HG02610 (cell line): ENCODE data around the gene SLC25A42.

Source experiments
- ATAC-seq: cut with Tn5 transposase; IDR thresholded peaks from one replicate; pipeline ENCODE4 v1.9.1; 2021; ENCODE audit warnings: mild to moderate bottlenecking, moderate library complexity; ENCODE audit not compliant: unreplicated experiment

Gene SLC25A42

DNA sequence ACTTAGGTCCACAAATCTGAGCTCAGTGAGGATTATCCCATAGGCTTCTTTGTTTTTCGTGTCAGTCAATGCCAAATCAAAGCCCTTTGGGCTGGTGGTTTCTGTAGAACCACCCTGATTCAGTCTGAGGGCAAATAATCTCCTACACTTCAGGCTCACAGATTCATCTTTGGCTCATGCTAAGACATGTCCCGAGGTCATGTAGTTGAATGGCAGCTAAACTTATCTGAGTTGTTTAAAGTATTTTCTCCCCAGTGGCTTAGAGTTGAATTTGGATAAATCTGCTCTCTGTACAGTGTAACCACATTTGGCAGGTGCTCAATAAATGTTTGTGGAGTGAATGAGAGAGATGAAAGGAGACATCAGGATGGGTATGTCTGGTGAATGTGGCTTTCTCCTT, 13.1 kb upstream of the SLC25A42 start:
- no peak for ATAC-seq

DNA sequence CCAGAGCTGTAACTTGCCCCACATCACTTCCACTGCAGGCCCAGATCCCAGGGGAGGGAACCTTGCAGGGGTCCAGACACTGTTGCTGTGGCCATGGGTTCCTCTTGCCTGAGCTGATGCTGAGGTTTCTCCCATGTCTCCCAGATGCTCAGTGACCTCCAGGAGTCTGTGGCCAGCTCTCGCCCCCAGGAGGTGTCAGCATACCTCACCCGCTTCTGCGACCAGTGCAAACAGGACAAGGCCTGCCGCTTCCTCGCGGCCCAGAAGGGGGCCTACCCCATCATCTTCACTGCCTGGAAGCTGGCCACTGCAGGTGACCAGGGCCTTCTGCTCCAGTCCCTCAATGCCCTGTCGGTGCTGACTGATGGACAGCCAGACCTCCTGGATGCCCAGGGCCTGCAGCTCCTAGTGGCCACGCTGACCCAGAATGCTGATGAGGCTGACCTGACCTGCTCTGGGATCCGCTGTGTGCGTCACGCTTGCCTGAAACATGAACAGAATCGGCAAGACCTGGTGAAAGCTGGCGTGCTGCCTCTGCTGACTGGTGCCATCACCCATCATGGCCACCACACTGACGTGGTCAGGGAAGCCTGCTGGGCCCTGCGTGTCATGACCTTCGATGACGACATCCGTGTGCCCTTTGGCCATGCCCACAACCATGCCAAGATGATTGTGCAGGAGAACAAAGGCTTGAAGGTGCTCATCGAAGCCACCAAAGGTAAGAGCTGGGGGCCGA, 12.1 kb upstream of the SLC25A42 start:
- ATAC-seq: no peak

DNA sequence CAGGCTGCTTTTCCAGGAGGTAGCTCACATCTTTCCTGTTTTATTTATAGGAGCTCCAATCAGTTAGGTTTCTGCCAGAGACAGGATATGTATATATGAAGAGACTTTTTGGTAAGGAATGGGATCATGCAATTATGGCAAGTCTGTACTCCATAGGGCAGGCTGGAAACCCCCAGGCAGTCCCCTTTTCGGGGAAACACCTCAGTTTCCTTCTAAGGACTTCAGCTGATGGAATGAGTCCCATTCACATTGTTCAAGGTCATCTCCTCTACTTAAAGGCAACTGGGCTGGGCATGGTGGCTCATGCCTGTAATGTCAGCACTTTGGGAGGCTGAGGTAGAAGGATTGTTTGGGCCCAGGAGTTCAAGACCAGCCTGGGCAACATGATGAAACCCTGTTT, 10.9 kb upstream of the SLC25A42 start:
- ATAC-seq: no peak

DNA sequence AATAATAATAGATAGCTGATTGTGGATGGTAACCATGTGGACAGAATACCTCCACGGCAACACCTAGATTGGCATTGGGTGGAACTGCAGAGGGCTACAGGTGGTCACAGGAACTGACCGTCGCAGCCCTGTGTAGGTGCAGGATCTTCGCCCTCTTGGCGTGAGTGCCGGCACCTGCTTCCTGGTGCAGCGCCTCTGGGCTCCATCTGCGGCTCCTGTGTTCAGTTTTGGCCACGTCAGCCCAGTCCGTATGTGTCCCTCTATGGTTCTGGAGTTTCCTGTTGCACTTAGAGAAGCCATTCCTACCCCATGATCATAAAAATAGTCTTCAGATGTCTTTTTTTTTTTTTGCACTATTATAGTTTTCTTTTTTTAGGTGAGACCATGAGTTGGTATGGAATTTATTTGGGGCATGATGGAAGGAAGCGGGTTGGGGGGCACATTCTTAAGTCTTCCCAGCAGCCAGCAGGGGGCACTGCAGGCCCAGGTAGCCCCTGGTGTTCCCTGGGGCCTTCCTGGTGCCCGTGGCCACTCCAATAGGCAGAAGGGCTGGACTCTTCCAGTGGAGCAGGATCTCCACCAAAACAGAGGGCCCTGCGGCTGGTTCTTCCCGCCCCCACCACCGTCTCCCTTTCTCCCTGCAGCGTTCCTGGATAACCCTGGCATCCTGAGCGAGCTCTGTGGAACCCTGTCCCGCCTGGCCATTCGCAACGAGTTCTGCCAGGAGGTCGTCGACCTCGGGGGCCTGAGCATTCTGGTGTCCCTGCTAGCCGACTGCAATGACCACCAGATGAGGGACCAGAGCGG, 10.1 kb upstream of the SLC25A42 start:
- no peak for ATAC-seq

DNA sequence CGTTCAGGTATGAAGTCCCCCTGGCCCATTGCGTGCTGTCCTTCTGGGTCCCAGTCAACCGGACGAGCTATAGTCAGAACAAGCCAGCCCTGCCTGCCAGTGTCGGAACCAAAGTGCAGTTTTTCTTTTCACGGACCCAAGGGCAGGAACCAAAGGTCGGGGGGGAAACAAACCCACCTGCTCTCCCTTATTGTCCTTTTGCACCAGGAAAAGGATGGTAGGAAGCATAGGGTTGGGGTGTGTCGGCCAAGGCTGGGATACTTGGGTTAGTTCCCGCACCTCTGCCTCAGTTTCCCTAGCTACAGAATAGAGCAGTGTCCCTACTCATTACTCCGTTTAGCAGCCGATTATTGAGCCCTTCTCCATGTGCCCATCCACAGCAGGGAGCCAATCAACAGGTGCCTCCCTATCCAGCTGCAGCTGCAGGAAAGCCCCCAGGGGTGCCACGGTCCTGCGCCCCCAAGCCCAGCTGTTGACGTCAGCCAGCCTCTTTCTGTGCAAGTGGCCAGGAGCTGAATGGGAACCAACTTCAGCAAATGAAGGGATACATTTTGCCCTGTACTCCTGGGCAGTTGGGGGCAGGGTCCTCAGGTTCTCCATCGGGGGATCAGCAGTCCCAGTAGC, 9.4 kb upstream of the SLC25A42 start:
- no peak for ATAC-seq

DNA sequence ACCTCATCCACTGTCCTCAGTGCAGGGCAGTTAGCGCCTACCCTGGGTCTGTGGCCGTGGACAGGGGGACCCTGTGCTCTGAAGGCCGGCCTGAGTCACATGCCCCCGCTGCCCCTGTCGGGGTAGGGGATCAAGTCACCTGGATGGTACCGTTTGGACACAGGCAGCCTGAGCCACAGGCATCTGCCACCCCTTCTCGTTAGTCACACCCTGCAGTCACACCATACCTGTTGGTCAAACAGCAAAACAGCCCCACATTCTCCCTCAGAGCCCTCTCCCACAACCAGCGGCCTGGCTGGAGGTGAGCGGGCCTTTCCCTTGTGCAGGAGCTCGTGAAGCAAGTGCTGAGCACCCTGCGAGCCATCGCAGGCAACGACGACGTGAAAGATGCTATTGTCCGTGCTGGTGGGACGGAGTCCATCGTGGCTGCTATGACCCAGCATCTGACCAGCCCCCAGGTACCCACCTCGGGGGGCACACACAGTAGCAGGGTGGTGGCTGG, 8.8 kb upstream of the SLC25A42 start:
- no peak for ATAC-seq

DNA sequence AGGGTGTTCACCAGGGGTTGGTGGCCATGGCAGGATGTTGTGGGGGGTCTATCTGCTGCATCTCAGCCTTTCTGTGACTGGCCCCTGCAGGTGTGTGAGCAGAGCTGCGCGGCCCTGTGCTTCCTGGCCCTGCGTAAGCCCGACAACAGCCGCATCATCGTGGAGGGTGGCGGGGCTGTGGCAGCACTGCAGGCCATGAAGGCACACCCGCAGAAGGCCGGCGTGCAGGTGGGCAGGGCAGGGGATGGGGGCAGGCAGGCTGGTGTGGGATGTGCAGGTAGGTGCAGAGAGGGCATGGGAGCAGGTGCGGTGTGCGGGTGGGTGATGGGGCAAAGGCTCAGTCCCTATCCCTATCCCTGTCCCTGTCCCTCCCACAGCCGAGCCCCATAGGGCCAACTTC, 8.1 kb upstream of the SLC25A42 start:
- ATAC-seq: no peak

DNA sequence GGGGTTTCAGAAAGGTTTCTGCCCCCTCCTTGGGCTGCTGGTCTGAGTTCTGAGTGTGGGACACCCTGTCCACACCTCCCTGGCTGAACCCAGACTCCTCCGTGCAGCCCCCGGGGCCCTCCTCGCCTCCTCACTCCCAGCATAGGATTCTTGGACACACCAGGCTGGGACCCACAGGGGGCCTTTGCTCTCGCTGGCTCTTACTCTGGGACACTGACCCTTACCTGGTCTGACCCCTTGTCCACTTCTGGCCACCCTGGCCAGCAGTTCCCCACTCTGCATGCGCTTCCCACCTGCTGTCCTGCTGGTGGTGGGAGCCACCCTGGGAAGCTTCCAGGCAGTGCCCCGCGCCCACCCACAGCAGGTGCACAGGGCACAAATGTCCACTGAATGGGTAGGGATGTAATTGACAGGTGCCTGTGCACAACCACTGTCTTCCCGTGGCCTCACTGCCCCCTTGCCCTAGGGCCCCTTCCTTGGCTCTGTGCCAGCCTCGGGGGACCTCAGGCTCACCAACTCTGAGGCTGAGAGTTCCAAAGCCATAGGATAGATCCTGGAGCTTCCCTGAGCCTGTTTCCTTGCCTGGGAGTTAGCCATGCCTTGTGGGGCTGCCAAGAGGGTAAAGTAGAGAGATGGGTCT, 7.0 kb upstream of the SLC25A42 start:
- no peak for ATAC-seq

DNA sequence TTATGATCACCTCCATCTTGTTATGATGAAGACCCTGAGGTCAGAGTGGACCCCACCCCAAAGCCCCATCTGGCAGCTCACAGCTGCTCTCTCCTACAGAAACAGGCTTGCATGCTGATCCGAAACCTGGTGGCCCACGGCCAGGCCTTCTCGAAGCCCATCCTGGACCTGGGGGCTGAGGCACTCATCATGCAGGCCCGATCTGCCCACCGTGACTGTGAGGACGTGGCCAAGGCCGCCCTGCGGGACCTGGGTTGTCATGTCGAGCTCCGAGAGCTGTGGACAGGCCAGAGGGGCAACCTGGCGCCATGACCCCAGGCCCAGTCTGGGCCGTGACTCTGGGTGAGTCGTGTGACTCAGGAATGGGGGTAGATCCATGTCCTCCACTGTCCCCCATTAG, 6.5 kb upstream of the SLC25A42 start:
- ATAC-seq: no peak

DNA sequence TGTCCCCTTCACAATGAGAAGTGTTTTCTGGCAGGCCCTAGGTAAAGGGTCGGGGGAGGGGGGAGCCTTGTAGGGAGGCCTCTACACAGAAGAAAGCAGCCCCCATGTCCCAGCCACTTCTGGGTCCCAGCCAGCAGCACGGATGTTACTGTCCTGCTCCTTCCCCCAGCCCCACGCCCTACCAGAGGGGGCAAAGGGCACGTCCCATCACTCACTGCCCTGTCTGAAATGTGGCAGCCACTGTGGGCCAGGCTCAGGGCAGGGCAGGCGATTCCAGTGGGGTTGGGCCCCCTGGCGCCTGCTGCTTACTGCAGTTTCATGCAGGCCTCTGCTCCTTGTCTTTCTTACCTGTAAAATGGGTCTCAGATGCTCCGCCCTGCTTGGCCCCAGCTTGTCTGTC, 6.1 kb upstream of the SLC25A42 start:
- ATAC-seq: no peak

DNA sequence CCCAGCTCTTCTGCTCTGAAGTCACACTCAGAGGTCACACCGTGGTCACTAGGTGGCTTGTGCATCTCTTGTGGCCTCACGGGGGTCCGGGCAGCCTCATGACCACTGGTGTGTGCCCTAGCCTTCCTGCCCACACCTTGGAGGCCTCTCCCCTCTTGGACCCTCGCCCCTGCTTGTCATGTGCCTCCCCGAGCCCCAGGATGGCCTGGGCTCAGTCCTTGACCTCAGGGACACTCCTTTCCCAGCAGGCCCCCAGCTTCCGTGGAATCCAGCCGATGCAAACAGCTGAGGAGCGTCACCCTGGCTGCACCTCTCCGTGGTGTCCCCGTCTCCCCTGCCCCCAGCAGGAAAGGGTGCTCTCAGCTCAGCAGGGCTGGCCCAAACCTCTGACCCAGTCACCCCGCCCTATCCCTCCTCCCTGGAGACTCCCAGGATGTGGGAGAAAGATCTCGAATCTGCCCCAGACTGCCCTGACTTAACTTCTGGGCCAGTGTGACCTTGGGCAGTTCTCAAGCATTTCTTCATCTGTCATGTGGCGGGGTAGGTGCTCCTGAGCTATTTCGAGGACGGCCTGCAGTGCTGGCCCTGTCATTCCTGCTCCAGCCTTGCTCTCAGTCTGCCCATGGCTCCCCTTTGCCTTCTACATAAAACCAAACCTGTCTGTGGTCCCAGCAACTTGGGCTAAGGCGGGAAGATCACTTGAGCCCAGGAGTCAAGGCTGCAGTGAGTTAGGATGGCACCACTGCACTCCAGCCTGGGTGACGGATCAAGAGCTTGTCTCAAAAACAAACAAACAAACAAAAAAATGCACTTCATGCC, 4.6 kb upstream of the SLC25A42 start:
- ATAC-seq: no peak

DNA sequence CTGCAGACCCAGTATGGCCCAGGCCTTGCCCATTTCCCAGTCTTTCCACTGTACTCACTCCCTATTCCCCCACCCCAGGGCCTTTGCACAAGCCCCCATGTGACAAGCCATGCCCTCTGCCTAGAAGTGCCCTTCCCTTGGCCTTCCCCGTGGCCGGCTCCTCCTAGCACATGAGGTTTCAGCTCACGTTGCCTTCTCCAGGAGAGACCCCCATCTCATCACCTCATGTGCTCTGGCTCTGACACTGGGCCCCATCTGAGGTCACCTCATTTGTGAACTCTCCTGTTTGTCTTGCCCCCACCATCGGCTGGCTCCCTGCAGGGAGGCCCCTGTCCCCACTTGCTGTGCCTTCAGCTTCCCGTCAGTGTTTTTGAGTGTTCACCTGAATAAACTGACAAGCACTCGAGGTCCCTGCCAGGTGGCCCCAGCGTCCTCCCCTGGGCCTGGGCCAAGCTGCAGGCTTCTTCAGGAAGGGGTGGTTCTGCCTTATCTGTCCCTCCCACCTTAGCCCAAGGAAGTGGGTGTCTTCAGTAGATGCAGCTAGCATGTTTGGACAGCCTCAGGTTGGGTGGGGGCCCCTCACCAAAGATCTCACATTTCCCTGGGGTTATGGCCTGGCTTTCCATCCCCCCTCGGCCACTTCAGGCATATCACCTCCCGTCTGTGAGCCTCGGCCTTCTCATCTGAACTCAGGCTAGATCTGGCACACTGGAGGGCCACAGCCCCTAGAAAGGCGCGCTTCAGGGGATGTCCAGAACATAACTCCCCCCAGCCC, 3.8 kb upstream of the SLC25A42 start:
- no peak for ATAC-seq

DNA sequence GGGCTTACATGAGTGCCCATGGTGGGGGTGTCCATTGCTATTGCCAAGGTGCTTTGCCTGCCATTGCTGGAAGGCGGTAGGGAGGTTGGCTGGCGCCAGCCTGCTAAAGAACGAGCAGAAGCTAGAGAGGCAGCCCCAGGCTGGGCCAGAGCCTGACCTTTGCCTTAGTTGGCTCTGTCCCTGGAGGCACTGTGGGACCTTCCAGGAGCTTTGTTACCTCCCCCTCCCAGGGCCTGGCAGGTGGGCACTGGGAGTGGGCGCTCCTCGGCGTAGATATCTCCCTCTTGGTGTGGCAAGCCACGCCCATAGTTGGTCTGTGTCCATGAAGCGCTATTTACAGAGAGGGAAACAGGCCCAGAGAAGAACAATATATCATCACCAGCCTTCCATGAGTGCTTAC, 2.3 kb upstream of the SLC25A42 start:
- ATAC-seq: no peak

DNA sequence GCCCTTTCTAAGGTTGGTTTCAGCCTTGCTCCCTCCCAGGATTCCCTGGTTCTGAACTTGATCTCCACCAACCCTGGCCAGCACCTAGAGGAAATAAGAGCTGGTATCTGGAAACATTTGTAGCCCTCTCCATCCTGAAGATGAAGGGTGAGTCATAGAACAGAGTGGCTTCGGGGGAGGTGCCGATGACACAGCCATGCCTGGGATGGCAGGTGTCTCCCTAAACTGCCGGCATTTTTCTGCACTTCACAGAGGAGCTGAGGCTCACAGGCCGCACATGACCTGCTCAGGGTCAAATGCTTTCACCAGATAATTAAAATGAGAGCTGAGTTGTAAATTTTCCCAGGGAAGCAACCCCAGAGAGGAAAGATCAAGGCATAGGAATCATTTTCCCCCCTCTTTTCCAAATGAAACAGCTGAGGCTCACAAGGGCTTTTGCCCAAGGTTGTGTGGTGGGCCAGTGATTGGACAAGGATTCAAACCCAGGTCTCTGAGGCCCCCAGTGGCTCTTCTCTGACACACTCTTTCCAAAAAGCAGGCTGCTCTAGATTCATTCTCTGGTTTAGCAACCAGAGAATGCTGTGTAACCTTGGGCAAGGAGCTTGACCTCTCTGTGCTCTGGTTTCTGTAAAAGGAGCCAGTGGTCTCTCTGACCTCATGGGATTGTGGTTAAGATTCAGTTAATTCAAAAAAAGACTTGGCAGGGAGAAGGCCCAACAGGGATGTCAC, 1.2 kb upstream of the SLC25A42 start:
- no peak for ATAC-seq

DNA sequence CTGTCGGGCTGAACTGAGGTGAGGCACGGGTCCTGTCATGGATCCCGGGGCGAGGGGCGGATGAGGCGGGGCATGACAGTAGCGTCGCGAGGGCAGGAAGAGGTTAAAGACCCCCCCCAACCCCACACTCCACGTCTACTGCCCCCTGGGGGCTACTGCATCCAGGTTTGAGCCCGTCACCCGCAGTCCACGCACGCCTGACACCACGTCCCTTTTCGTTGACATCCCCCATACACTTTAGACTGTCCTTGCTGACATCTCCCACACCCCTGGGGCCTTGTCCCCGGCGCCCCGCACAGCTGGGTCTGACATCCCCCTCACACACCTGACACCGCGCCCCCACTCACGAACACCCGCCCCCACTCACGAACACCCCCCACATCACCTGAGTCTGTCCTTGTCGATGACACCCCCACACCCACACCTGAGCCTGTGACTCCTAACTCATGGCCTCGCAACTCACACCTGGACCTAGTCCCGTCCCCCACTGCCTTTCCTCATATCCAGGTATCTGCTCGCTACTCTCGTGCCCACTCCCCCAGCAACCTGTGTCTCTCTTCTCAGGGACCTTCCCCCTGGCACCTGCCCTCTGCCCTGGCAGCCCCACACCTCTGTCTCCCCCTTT, 416 bp downstream of the SLC25A42 start:
- ATAC-seq: no peak

DNA sequence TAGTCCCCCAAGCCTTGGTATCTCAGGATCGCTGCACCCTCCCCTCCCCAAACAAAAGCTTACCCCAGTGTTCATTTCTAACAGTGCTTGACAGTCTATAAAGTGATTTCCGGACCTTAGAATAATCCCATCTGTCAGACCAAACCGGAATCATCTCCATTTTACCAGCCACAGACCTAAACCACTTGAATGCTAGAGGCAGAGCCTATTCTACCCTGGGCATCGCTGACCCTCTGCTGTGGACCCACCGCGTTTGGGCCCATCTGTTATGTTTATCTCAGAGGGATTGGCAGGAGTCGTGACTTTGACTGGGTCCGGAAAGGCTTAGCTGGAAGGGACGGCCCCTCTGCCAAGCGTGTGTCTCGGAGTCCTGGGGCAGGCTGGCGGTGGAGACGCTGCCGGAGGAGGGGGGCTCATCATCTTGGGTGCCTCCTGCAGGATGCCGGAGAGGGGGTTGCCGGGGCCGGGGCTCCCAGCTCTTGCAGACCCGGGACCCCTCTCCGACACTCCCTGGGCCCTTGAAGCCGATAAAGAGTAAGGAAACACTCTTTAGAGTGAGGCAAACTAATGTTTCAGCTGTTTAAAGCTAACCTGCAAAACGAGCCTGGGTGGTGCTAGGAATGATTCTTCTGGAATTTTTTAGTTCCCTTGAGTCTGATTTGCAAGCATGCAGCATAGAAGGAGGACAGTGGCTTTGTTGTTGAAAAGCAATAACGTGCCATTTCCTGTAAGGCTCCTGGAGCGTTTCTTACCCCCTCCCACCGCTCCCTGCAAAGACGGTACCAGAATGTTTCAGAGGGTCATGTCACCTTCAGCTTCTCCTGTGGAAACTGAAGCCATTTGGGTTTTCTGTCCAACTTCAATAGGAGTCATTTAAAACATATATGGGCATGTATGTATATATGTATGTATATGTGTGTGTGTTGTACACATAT, 1.3 kb downstream of the SLC25A42 start:
- no peak for ATAC-seq

DNA sequence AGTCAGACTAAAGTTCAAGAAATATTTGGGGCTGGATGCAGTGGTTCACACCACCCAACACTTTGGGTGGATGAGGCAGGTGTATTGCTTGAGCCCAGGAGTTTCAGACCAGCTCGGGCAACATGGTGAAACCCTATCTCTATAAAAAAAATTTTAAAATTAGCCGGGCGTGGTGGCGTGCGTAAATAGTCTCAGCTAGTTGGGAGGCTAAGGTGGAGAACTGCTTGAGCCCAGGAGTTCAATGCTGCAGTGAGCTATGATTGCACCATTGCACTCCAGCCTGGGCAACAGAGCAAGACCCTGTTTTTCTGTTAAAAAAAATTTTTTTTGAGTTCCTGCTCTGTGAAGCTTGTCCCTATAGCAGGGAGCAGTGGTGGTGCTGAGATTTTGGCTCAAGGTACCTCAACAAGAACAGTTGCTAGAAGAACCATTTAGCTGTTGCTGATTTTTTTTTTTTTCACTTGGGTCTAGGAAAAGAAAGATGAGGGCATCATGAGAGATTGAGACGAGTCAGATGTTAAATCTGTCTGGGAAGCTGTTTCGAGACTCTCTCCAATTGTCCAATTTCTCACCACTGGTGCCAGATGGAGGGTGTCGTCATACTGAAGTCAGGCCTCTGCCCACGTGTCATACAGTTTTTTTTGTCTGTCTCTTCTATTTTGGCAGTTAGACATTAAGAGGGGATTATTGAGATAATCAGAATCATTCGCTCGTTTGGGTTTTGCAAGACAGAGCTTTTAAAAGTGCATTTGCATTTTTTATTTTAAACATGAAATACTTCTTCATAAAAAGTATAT, 3.7 kb downstream of the SLC25A42 start:
- ATAC-seq: no peak
